Left lobe of liver (tissue), 2 donors: ENCODE data around the gene DUOX2. TPM values are rescaled to one million over a fixed set of nuclear protein-coding genes. Genes with fewer than 3 reads are reported as not detected.
A peak's percentile ranks its signal among the peaks of the same experiment; 100 is the strongest.

Source experiments
- ATAC-seq: fragments of 200-7000 bp; cut with Tn5 transposase; one replicate; pipeline ENCODE4 v1.9.1; 2020; ENCODE audit warnings: mild to moderate bottlenecking, moderate library complexity
- DNase-seq: peaks from one replicate; pipeline ENCODE4 v3.0.0-alpha.2; 2020; ENCODE audit warnings: low spot score
- total RNA-seq: library from RNA; stranded (reverse); gene quantifications from one replicate; pipeline ENCODE4 v1.2.1, GENCODE V29; 2021
- donor health status: DM: no; HTN: no; CAD: no; lungs with moderate emphysema.
- donor health status: DM: no; HTN: yes; CAD: no.

Gene DUOX2
- total RNA-seq, result 0.10 TPM

GRCh38 chr15:45114076-45114750 is at the start of gene DUOX2, which contains the start of gene DUOXA2:
DUOX2 (minus strand) TSS chr15:45114172; CDS start chr15:45113411, 761 bp downstream.
DUOXA2 (plus strand) TSS chr15:45114326; CDS start chr15:45114606, 280 bp downstream.
- DNase-seq, result no peak

GRCh38 chr15:45163508-45163856 is 49.5 kb upstream of the DUOX2 start:
- ATAC-seq (no peak), DNase-seq (no peak)

More at GRCh38 chr15:45114076-45114750, at the start of gene DUOX2, which contains the start of gene DUOXA2:
- ATAC-seq, result peak; percentile 13

DNA sequence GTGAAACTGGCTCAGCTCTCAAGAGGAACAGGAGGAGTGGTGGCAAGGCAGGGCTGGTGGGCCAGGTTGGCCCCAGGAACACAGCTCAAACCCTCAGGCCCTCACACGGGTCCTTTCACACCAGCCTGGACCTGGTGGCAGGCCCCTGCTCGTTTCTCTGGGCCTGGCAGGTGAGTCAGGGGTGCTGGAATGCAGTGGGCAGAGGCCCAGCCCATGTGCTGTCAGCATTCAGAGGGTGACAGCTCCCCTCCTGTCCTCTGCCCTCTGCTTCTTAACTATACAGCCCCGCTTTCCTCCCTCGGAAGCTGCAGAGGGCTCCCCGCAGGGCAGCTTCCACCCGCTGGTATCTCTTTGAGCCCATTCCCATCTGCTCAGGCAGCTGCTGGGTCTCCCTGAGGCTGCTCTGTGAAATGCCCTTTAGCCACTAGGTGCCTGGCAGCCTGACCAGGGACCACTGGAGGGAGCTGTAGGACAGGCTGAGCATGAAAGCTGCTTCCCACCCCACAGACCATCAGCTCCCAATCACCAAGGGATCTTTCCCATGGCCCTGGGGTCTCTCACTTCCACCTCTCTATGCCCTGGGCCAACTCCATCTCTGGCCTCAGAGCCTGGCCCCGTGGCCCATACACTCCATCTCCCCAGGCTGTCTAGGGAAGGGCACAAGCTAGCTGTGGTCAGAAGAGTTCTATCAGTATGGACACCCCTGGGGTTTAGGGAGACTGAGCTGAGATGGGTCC is 49.0 kb upstream of the DUOX2 start:
- peak; percentile 69 for ATAC-seq
- peak; percentile 78 for DNase-seq

DNA sequence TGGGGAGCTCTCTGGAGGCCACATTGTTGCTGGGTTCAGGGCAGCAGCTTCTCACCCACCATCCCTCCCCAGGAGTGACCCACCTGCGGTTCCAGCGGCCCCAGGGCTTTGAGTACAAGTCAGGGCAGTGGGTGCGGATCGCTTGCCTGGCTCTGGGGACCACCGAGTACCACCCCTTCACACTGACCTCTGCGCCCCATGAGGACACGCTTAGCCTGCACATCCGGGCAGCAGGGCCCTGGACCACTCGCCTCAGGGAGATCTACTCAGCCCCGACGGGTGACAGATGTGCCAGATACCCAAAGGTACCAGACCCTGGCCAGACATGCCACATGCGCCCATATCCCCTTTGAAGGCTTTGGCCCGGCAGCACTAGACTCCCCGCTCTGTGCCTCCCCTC is 47.7 kb upstream of the DUOX2 start:
- DNase-seq (no peak), ATAC-seq (no peak)

DNA sequence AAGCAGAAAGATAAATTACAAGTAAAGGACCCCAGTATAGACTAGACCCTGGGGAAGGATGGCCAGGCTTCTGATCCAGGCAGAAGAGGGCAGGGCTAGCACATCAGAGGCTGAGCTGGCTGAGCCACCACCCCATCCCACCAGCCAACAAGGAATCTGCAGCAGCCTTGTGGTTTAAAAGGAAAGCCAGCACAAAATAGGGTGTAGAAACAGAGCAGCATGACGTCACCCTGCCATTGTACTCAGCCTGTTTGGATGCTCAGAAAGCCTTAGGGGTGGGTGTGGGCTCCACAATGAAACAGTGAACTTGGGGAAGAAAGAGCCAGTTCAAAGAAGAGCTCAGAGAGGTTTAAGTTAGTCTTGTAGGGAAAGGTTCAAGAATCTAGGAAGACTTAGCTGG is 44.0 kb upstream of the DUOX2 start:
- DNase-seq (no peak), ATAC-seq (no peak)

- DNase-seq (no peak), ATAC-seq (no peak)
Observed at GRCh38 chr15:45156744-45157455, 42.9 kb upstream of the DUOX2 start.

DNA sequence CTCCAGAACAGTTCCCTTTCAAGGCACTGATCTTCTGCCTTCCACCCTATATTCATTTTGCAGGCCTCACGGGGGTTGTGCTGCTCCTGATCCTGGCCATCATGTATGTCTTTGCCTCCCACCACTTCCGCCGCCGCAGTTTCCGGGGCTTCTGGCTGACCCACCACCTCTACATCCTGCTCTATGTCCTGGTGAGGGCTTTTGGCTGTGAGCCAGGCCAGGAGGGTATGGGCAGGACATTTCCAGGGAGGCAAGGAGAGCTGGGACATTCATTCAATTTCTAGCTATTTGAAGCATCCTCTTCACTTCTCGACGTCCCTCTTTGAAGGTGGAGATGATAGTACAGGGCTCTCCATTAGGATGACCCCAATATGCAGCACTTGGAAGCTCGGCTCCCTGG is 41.8 kb upstream of the DUOX2 start:
- no peak for ATAC-seq
- DNase-seq, result no peak

DNA sequence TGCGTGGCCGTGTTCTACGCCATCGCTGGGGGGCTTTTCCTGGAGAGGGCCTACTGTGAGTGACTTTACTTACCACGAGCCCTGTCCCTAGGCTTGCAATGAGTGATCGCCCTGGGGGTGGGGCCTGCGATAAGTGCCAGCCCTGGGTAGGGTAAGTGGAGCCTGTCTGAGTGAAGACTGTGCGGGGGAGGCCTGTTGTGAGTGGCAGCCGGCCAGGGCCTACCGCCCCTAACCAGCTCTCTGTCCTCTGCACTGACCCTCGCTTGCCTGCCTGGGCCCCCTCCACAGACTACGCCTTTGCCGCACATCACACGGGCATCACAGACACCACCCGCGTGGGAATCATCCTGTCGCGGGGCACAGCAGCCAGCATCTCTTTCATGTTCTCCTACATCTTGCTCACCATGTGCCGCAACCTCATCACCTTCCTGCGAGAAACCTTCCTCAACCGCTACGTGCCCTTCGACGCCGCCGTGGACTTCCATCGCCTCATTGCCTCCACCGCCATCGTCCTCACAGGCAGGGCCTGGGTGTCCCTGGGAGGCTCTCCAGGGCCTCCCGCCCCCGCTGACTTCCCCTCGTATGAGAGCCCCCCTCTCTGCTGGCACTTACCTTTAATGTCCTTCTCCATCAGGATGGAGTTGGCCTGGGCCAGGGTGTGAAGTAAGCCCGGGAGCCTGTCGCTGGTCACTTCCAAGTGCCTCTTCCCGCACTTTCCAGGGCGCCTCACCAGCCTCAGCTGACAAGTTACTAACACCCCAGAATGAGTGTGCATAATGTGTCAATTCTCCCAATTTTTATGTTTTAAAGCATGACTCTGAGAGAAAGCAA is 38.2 kb upstream of the DUOX2 start:
- DNase-seq, result no peak
- ATAC-seq, result no peak

DNA sequence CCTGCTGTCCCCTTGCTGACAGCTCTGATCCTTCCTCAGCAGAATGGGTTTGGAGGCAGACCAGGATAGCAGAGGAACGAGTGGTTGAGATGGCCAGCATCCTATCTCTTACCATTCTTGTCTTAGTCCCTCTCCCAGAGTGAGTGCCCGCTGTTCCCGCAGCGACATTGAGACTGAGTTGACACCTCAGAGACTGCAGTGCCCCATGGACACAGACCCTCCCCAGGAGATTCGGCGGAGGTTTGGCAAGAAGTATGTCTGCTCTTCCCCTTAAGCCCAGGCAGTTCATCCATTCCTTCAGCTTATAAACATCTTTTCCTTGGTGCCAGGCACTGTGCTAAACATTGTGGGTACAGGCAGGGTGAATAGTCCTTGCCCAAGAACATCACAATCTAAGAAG is 37.0 kb upstream of the DUOX2 start:
- no peak for DNase-seq
- ATAC-seq, result no peak

GRCh38 chr15:45150481-45150880 is 36.5 kb upstream of the DUOX2 start:
- ATAC-seq, result no peak
- DNase-seq, result no peak

- DNase-seq (no peak), ATAC-seq (no peak)
Observed at GRCh38 chr15:45149060-45149459, 35.1 kb upstream of the DUOX2 start.

DNA sequence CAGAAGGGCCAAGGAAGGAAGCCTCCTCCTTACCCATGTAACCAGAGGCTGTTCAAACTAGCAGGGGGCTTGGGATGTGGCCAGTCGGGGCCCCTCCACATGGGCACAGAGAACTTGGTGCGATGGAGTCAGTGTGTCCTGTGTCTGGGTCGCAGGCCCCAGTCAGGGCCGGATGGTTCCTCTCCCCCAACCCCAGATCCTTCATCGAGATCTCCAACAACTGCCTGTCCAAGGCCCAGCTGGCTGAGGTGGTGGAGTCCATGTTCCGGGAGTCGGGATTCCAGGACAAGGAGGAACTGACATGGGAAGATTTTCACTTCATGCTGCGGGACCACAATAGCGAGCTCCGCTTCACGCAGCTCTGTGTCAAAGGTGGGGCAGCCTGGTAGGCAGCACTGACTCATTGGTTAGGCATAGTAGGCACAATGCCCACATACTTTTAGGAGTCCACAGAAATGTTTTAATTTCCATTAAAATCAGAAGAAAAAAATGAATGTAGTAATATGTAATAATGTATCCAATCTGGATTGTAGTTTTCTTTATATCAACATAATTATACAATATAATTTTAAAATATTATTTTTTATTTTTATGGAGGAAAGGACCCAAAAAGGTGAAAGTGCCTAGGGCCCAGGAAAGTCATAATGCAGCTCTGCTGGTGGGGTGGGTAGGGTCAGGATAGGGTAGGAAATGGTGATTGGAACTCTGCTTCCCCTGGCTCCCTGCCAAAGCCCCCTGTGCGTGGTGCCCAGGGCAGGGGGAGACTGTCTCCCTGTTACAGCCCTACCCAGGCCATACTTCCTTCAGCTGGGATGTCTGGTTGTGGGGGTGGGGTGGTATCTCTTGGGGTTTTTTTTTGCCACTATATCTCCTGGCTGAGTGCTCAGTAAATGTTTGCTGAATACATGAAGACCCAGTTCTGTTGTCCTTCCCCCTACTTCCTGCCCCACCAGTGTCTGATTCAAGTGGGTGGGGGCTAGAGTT is 34.4 kb upstream of the DUOX2 start:
- ATAC-seq (no peak), DNase-seq (no peak)

- ATAC-seq (no peak), DNase-seq (no peak)
Observed at GRCh38 chr15:45147606-45148005, 33.6 kb upstream of the DUOX2 start.

- DNase-seq, result no peak
- ATAC-seq, result peak; percentile 36
Observed at GRCh38 chr15:45146405-45146804, 32.4 kb upstream of the DUOX2 start.

DNA sequence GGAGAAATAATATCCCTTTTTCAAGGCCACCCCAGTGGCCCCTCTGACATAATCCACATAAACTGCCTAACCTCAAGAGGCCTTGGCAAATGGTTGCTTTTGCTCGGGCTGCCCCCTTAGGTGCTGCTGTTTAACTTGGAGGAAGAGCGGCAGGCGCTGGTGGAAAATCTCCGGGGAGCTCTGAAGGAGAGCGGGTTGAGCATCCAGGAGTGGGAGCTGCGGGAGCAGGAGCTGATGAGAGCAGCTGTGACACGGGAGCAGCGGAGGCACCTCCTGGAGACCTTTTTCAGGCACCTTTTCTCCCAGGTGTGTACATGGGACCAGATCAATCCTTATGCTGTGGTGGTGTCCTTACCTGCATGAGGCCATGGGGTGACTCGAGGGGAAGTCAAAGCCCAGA is 30.8 kb upstream of the DUOX2 start:
- DNase-seq, result no peak
- ATAC-seq, result no peak

DNA sequence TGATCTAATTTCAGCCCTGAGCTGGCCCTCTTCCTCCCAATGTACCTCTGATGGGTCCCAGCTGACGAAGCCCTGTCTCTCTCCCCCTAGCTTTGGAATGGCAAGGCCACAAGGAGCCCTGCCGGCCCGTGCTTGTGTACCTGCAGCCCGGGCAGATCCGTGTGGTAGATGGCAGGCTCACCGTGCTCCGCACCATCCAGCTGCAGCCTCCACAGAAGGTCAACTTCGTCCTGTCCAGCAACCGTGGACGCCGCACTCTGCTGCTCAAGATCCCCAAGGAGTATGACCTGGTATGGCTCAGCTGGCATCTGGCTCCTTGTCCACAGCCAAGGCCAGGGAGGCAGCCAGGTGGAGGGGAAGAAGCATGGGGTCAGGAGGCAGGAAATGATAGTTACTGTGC is 30.0 kb upstream of the DUOX2 start:
- ATAC-seq, result no peak

DNA sequence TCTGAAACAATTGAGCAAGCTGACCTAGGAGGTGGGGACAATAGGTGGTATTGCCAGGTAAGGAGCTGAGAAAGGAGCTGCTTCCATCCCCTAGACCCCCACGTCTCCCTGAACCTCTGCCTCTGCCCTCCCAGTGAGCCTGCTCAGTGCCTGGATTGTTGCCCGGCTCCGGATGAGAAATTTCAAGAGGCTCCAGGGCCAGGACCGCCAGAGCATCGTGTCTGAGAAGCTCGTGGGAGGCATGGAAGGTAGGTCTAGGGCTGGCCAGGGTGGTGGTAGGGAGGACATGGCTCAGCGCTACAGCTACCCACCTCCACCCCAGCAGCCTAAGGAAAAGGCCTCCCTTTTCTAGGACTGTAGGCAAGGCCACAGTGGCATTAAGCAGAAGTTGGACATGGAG is 29.1 kb upstream of the DUOX2 start:
- no peak for DNase-seq
- no peak for ATAC-seq

More for the DNA sequence above, 30.0 kb upstream of the DUOX2 start:
- DNase-seq, result no peak

GRCh38 chr15:45141386-45141785 is 27.4 kb upstream of the DUOX2 start:
- ATAC-seq, result no peak
- DNase-seq, result no peak

- DNase-seq, result no peak
Observed at GRCh38 chr15:45140557-45141250, 26.7 kb upstream of the DUOX2 start.

More at GRCh38 chr15:45140557-45141250, 26.7 kb upstream of the DUOX2 start:
- no peak for ATAC-seq
